Ishikawa (cell line): ENCODE data around the gene DNAJB11.

Source experiments
- CREB1 ChIP-seq: IDR thresholded peaks from 2 replicates; pipeline ENCODE4 v1.6.1; 2012; ENCODE audit warnings: low read depth
- EP300 ChIP-seq: IDR thresholded peaks from 2 replicates; pipeline ENCODE4 v1.6.1; 2012; ENCODE audit warnings: borderline replicate concordance
- TCF12 ChIP-seq: IDR thresholded peaks from 2 replicates; pipeline ENCODE4 v1.6.1; 2012; ENCODE audit warnings: low read depth

GRCh38 chr3:186614266-186614596 is 43.7 kb downstream of the DNAJB11 start:
- TF ChIP-seq CREB1 (no peak), EP300 (no peak), TCF12 (no peak)
